Islet of Langerhans (tissue), 1 donor: ENCODE measurements around the gene RRAGB.
"Not testable (repeated sequence)": the region's sequence is repeated elsewhere in the genome, so short reads cannot be mapped to it uniquely, and the experiment has no call there.

Source experiments
- FAIRE-seq: peaks from one replicate; lab custom pipeline; 2011; peaks lifted over from hg19 to GRCh38; lab: Jason Lieb, UNC

The RRAGB gene

DNA sequence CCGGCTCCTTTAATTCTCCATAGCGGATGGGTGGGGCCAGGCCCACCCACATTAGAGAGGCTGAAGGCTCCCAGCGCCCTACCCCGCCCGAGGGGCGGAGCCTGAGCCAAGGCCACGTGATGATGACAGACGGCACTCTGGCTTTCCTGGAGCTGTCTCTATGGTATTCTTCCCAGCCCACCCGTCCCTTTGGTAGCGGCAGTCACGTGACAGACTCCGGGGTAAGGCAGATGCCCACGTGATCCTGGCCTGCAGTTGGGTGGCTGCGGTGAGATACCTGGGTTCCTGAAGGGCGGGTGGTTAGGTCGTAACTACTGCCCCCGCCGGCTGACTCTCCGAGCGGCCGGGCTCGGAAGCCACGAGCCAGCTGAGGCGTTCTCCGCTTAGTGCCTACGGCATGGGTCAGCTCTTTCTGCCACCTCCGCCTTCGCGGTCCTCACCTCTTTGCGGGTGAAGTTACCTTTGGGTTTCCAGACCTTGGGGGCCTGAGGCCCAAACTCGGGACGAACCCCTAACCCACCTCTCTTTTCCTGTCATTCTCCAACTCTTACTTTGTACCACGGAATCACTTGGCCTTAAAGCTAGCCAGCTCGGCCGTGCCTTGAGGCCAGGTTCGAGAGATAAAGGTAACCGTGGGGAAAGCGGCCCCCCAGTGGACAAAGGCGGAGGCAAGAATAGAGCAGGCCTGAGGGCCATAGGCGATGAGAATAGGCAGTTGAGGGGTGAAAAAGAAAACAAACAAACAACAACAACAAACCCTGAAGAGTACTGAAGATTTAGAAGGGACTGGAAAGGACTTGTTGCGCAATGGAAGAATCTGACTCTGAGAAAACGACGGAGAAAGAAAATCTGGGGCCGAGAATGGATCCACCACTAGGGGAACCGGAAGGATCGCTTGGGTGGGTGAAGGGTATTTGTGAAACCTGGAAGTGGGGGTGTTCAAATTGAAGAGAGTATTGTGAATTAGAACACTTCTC is at the start of gene RRAGB:
Gene RRAGB (plus strand): TSS at position 229 of the 977 bp plus-strand sequence. CDS start 579 bp downstream, at position 808.
- FAIRE-seq = peak; percentile 13

GRCh38 chrX:55668084-55668483 is 49.5 kb upstream of the RRAGB start:
- FAIRE-seq = no peak

- FAIRE-seq = not testable (repeated sequence)
Observed at GRCh38 chrX:55688579-55688978, 29.0 kb upstream of the RRAGB start.

DNA sequence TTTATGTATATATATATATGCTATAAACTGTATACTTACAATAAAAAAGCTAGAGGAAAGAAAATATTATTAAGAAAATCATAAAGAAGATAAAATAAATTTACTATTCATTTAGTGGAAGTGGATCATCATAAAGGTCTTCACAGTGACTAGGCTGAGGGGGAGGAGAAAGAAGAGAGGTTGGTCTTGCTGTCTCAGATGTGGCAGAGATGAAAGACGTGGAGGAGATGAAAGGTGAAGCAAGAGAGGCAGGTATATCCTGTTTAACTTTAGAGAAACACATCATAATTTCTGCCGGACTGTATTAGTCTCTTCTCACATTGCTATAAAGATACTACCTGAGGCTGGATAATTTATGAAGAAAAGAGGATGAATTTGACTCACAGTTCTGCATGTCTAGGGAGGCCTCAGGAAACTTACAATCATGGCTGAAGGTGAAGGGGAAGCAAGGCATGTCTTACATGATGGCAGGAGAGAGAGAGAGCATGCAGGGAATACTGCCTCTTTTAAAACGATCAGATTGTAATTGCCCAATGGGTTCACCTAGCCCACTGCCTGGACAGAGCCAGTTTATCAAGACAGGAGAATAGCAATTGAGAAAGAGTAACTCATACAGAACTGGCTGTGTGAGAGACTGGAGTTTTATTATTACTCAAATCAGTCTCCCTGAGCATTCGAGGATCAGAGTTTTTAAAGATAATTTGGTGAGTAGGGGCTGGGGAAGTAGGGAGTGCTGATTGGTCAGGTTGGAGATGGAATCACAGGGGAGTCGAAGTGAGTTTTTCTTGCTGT is 22.1 kb upstream of the RRAGB start:
- no peak for FAIRE-seq

DNA sequence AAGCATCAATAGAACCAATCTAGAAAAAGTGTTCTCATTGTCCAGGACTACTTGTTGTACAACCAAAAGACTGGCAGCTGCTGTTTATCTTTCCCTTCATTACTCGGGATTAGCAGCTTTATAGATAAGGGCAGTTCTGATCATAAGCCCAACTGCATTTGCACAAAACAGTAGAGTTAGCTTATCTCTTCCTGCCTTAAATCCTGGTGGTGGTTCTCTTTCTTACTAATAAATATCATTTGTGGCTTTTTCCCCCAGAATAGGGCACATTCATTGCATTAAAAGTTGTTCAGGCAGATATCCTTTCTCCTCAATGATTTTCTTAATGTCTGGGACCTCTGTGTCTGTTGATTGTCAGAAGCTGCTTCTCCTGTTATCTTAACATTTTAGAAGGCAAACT is 20.2 kb upstream of the RRAGB start:
- FAIRE-seq = no peak

DNA sequence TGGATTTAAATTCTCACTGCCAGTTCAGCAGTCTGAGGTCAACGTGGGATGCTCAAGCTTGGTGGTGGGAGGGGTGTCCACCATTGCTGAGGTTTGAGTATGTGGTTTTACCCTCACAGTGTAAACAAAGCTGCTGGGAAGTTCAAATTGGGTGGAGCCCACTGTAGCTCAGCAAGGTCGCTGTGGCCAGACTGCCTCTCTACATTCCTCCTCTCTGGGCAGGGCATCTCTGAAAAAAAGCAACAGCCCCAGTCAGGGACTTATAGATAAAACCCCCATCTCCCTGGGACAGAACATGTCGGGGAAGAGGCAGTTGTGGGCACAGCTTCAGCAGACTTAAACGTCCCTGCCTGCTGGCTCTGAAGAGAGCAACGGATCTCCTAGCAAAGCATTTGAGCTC is 14.9 kb upstream of the RRAGB start:
- no peak for FAIRE-seq

DNA sequence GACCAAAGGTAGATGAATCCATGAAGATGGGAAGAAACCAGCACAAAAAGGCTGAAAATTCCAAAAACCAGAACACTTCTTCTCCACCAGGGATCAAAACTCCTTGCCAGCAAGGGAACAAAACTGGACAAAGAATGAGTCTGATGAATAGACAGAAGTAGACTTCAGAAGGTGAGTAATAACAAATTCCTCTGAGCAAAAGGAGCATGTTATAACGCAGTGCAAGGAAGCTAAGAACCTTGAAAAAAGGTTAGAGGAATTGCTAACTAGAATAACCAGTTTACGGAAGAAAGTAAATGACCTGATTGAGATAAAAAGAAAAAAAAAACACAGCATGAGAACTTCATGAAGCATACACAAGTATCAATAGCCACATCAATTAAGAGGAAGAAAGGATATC is 14.1 kb upstream of the RRAGB start:
- FAIRE-seq = not testable (repeated sequence)

GRCh38 chrX:55705066-55705465 is 12.5 kb upstream of the RRAGB start:
- not testable (repeated sequence) for FAIRE-seq

DNA sequence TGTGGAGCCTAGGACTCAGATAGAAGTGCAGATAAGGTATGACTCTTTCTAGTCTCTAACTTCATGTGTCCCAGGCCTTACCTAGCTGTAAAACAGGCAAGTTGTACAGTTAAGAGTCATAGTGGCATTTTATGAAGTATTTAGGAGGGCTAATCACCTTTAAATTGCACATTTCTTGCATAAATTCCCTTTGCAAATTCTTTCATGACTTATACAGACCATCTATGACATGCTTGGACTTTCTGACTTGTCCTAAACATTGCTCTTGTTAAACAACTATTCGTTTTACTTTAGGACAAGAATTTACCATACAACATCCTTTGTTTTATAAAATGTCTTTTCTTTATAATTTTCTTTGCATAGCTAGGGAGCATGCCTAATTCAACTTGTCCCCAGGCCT is 7.8 kb upstream of the RRAGB start:
- no peak for FAIRE-seq

DNA sequence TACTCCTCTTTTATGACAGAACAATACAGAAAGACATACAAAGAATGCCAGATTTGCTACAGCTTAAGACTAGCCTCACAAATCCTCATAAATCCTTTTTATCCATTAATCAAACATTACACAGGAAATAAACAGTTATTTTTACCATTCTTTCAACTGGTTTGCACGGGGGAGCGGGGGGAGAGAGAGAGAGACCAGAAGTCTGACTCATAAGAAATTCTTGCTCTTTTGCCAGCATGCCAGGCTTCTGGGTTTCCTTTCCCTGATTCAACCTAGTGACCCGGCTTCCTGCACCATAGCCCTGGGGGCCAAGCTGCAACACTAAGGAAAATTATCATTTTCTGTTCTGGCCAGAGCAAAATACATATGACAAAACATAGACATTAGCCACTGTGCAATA is 6.8 kb upstream of the RRAGB start:
- FAIRE-seq = no peak

DNA sequence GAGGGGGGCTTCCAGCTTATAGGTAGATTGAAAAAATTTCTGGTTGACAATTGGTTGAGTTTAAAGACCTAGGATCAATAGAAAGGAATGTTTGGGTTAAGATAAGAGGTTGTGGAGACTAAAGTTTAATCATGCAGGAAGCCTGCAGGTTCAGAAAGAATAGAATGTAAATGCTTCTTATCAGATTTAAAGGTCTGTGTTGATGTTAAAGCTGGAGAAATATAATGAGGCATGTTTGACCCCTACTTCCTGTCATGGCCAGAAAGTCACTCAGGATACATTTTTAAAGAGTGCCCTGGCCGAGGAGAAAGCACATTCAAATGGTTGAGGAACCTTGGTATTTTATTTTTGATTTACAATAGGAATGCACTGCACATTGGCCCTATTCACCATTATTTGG is 3.9 kb upstream of the RRAGB start:
- no peak for FAIRE-seq

DNA sequence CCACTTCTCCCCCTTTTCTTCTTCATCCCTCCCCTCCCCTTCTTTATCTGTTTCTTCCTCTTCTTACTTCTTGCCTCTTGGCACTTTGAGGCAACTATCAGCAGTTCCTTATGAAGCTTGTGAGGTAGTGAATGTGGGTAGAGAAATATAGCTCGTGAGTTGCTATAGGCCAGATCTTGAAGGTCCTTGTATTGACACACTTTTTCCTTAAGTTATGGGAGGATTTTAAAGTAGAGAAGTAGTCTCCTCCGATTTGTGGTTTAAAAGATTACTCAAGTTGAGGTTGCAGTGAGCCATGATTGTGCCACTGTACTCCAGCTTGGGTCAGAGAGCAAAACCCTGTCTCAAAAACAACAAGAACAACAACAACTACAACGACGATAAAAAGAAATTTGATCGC is 3.4 kb upstream of the RRAGB start:
- no peak for FAIRE-seq

DNA sequence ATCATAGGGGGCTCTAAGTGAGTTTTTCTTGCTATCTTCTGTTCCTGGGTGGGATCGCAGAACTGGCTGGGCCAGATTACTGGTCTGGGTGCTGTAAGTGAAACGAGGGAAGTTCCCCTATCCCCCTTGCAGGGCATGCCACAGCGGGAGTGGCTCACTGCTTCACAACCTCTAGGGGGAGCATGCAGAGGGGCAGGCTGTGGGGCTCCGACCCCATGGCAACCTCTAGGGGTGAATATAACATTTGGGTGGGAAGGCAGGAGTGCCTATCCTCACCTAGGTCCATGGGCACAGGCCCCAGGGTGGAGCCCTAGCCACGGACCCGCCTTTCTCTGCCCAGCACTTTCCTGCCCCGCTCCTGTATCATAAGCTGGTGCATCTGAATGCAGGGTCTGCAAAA is 1.7 kb upstream of the RRAGB start:
- no peak for FAIRE-seq

DNA sequence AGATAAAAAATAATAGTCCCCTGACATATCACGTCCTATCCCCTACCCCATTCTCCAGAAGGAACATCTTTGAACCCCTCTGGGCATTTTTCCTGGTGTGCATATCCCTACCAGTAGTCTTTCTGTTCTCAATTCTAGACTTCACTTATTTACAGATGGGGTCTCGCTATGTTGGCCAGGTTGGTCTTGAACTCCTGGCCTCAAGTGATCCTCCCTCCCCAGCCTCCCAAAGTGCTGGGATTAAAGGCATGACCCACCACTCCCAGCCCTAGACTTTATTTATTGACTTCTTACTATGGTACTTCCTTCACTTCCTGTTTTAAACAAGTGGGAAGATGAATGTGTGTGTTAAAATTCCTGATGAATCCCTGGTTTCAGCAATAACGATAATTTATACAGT is 612 bp upstream of the RRAGB start:
- FAIRE-seq = no peak

DNA sequence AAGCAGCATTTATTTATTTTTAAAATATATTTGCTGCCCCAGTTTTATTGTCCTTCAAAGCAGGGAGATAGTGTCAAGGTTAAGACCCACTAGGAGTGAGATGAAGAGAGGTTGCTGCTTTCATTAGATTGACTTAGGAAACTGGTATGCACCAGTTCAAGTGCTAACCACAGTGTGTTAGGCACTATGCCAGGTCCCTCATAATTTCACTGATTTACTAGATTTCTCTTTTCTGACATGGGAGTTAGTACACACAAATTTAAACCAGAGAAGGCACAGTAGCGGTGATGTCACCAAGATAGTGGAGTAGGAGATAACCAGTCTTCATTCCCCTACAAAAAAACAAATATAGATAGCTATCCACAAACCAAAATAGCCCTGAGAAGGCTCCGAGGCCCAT is 14.3 kb downstream of the RRAGB start:
- FAIRE-seq = no peak

GRCh38 chrX:55738969-55739368 is 21.4 kb downstream of the RRAGB start:
- no peak for FAIRE-seq

DNA sequence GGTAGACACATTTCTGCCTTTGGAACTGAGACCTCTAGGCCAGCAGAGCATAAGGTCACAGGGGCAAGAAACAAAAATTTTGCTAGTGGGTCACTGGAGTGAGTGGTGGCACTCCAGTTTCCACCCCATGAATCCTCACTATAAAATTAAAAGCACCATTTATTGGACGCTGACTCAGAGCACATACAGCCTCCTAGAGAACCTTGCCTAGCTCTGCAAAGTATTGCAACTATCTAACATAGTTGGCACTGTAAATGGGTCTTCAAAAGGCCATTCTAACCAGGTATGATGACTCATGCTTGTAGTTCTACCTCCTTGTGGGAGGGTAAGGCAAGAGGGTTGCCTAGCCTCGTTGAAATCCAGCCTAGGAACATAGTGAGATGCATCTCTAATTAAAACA is 25.1 kb downstream of the RRAGB start:
- FAIRE-seq = no peak

DNA sequence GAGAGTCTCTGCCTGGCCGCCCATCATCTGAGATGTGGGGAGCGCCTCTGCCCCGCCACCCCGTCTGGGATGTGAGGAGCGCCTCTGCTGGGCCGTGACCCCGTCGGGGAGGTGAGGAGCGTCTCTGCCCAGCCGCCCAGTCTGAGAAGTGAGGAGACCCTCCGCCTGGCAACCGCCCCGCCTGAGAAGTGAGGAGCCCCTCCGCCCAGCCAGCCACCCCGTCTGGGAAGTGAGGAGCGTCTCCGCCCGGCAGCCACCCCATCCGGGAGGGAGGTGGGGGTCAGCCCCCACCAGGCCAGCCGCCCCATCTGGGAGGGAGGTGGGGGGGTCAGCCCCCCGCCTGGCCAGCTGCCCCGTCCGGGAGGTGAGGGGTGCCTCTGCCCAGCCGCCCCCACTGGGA is 30.9 kb downstream of the RRAGB start:
- FAIRE-seq = not testable (repeated sequence)

DNA sequence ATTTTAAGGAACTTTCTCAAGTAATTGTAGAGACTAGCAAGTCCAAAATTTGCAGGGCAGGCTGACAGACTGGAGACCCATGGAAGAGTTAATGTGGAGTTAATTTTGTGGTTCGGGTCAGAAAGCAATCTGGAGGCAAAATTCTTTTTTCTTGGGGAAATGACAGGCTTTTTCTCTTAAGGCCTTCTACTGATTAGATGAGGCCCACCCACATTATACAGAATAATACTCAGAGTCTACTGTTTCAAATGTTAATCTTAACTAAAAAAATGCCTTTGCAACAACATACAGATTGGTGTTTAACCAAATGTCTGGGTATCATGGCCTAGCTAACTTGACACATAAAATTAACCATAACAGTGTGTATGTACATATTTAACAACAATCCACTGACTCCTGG is 32.7 kb downstream of the RRAGB start:
- FAIRE-seq = no peak

DNA sequence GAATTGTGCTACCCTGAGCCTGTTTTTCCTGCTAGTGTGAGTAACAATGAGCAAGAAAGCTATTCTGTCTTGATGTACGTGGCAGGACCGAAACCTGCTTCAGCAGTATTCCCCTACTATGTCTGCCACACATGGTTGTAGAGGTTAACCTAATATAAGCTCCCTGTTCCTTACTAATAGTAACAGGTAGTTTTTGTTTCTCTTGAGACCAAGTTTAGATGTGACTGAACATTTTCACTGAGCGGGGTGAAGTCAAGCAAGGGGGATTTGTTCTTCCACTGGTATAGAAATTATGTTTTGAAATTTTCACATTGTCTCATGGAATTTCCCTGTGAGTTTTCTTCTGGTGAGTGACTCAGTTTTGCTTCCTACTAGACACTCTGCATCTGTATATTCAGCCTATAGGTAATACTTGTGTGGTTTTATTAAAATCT is 37.3 kb downstream of the RRAGB start:
- no peak for FAIRE-seq

DNA sequence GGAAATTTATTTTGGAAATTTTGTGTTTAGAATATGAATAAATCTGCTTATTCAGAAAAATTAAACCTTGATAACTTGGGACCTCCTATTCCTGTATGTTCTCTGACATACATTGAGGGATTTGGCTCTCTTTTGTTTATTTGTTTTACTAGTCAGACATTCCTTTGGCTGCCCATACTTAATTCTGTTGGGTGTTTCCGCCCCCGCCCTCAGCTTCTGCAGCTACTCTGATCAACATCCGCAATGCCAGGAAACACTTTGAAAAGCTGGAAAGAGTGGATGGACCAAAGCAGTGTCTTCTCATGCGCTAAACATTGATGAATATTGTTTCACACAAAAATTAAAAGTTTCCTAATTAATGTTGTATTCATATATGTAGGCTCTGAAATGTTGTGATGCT is 40.5 kb downstream of the RRAGB start:
- FAIRE-seq = no peak

- no peak for FAIRE-seq
Observed at GRCh38 chrX:55759478-55759877, 41.9 kb downstream of the RRAGB start.

DNA sequence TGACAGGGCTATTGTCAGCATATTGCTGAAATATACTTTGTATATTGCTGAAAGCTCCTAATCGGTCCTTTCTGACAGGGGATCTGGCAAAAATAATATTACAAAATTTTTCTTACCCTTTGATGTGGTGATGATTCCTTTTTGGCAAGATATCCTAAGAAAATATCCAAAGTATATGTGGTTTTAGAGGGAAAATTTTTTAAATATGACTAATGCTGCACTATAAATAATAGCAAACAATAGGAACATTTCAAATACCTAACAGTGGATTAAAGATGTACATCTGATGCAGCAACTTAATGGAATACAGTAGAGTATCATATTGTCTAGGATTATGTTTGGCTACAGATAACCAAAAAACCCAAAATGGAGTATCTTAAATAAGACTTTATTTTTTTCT is 49.6 kb downstream of the RRAGB start:
- FAIRE-seq = no peak
